DOHH2 (cell line): Measurements from ENCODE around the gene PNN.

ENCODE experiments used
- EZH2phosphoT487 ChIP-seq: fragments of 200-600 bp; sonication (generic); IDR thresholded peaks from 2 replicates; pipeline ENCODE4 v1.6.1; 2017; ENCODE audit warnings: borderline replicate concordance, mild to moderate bottlenecking, antibody characterized with exemption, low read length, moderate library complexity, mixed read lengths
- TF ChIP-seq, protein P1 (sequence below): fragments of 200-600 bp; sonication (generic); IDR thresholded peaks from one replicate; pipeline ENCODE4 v1.5.1; 2014; ENCODE audit warnings: antibody characterized with exemption, mild to moderate bottlenecking, low read depth, low read length; ENCODE audit not compliant: poor library complexity, severe bottlenecking

DNA sequence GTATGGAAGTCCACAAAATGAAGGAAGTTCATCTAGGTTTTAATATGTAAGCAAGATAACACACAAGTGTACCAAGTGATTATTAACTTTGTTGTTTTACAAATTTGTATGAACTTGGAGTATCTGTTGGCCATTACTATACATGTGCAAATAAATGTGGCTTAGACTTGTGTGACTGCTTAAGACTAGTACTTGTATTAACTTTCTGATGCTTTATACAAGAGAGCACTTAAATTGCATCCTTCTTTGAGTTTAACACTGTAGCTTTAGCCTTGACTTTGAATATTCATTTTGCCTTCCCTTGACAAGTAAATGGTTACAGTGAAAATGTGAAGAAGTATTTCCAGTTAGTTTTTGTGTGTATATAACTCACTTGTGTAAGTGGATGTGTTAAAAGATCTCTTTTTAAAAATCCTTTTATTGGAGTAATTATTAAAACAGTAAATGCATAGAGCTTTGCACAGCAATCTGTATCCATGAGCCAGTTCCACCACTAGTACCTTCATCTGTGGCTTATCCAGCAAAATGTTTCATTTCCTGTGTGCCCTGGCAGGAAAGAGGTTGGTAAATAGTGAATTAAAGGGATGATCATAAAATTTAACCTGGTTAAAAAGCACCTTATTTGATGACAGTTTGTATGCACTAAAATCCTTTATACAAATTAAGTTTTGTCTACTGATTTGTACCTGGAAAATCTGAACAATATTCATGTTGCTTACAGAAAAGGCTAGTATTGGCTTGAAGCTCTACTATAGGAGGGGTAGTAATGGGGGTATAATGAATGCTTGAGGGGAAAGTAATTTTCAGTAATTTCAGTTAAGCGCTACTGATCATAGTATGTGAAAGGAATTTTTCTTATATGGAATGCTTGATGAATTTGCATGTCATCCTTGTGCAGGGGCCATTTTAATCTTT is 8.0 kb downstream of the PNN start:
- TF ChIP-seq, protein P1, sequence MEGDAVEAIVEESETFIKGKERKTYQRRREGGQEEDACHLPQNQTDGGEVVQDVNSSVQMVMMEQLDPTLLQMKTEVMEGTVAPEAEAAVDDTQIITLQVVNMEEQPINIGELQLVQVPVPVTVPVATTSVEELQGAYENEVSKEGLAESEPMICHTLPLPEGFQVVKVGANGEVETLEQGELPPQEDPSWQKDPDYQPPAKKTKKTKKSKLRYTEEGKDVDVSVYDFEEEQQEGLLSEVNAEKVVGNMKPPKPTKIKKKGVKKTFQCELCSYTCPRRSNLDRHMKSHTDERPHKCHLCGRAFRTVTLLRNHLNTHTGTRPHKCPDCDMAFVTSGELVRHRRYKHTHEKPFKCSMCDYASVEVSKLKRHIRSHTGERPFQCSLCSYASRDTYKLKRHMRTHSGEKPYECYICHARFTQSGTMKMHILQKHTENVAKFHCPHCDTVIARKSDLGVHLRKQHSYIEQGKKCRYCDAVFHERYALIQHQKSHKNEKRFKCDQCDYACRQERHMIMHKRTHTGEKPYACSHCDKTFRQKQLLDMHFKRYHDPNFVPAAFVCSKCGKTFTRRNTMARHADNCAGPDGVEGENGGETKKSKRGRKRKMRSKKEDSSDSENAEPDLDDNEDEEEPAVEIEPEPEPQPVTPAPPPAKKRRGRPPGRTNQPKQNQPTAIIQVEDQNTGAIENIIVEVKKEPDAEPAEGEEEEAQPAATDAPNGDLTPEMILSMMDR, result no peak
- no peak for TF ChIP-seq EZH2phosphoT487
